ENCODE data around the gene LARGE1. TPM values are rescaled to one million over a fixed set of nuclear protein-coding genes. Genes with fewer than 3 reads are reported as not detected.

The LARGE1 gene
- total RNA-seq, 1 experiment from 2014 or later: 1.5 TPM

DNA sequence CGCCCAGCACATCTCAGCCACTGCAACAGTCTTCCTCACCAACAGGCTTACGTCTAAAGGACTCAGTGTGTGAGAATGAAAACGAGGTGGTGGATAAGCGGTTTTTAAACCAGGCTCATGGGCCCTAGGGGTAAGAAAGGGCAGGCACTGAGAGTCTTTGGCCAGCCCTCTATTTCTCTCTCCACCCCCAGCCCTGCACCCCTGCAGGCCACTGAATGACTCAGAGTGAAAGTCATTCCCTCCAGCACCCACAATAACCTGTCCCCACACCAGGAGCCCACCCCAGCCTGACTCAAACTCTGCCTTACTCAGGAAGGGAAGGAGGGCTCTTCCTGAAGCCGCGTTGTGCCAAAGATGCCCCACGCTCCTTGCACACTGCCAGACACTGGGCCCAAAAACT, 72.0 kb downstream of the LARGE1 start:
- no peaks in the 10 kb centered on the region for H4K20me1 ChIP-seq (ENCODE audit: insufficient read depth)
- ATAC-seq (no peak), DNase-seq (ENCODE audit: low read depth, low spot score) (no peak)
- no peaks in the 10 kb centered on the region for H3K27me3 ChIP-seq (ENCODE audit: insufficient read depth, low read length)
- no peak overlapping the region for H3K27ac ChIP-seq (ENCODE audit: low read depth, low read length)
- TF ChIP-seq EGR1 (IDR thresholded peaks at IDR 0.05; ENCODE audit: low read depth): no peak
- no peak for TF ChIP-seq SIN3A (IDR thresholded peaks at IDR 0.05; ENCODE audit: low read depth)
- no peak for TF ChIP-seq REST (IDR thresholded peaks at IDR 0.05; ENCODE audit: low read depth)
- TF ChIP-seq, protein P1, sequence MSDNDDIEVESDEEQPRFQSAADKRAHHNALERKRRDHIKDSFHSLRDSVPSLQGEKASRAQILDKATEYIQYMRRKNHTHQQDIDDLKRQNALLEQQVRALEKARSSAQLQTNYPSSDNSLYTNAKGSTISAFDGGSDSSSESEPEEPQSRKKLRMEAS (IDR thresholded peaks at IDR 0.05): no peak
- TF ChIP-seq POLR2A (IDR thresholded peaks at IDR 0.05; ENCODE audit: borderline replicate concordance, extremely low read depth, insufficient read depth, insufficient read length): no peak
- TF ChIP-seq CEBPB (IDR thresholded peaks at IDR 0.05; ENCODE audit: low read depth): no peak
- no peaks in the 10 kb centered on the region for H3K36me3 ChIP-seq (ENCODE audit: control insufficient read depth in 1 of 2, insufficient read depth in 2 of 2, low read length in 2 of 2)
- intact Hi-C loops (cut with micrococcal nuclease): no loop called here
- no peak overlapping the region for H3K4me2 ChIP-seq (ENCODE audit: low read length)
- no peaks in the 10 kb centered on the region for H3K9me2 ChIP-seq (ENCODE audit: insufficient read depth)
- ChIA-PET POLR2A (no interaction called here), CTCF (no interaction called here), RAD21 (ENCODE audit: low non-redundant PET in 1 of 2, low total read pairs in 2 of 2, uncharacterized antibody in 2 of 2, unreplicated experiment in 2 of 2) (no interaction called here)
- no TSS peak for BruUV-seq (replicated peaks)
- H3K9me3 ChIP-seq (ENCODE audit: control insufficient read depth in 1 of 2, insufficient read depth in 1 of 2, low read depth in 1 of 2, low read length in 2 of 2): peaks cover 10 to 15% of the 10 kb centered on the region in 2 experiments; a peak in 3 of 4 replicates
- no peaks in the 10 kb centered on the region for H3K4me1 ChIP-seq (ENCODE audit: control insufficient read depth in 1 of 2, insufficient read depth in 2 of 2, low read length in 2 of 2)
- no peak overlapping the region for H3K9ac ChIP-seq (ENCODE audit: low read length)
- H3K79me2 ChIP-seq (ENCODE audit: insufficient read depth, low read length): no peaks in the 10 kb centered on the region
- H2AFZ ChIP-seq (ENCODE audit: low read depth, low read length, poor library complexity, severe bottlenecking): no peak overlapping the region
- H3K4me3 ChIP-seq (replicated peaks in 1 of 2; ENCODE audit: low read depth in 1 of 2, low read length in 2 of 2): no peak overlapping the region

GRCh38 chr22:33844273-33844672, 76.0 kb downstream of the LARGE1 start:
- ChIA-PET CTCF (no interaction called here), RAD21 (ENCODE audit: low non-redundant PET in 1 of 2, low total read pairs in 2 of 2, uncharacterized antibody in 2 of 2, unreplicated experiment in 2 of 2) (no interaction called here), POLR2A (no interaction called here)
- BruUV-seq (replicated peaks): no TSS peak
- no peaks in the 10 kb centered on the region for H3K36me3 ChIP-seq (ENCODE audit: control insufficient read depth in 1 of 2, insufficient read depth in 2 of 2, low read length in 2 of 2)
- no peak overlapping the region for H3K27ac ChIP-seq (ENCODE audit: low read depth, low read length)
- no peaks in the 10 kb centered on the region for H3K79me2 ChIP-seq (ENCODE audit: insufficient read depth, low read length)
- no peak overlapping the region for H3K9ac ChIP-seq (ENCODE audit: low read length)
- no peaks in the 10 kb centered on the region for H3K27me3 ChIP-seq (ENCODE audit: insufficient read depth, low read length)
- no peak overlapping the region for H3K4me3 ChIP-seq (replicated peaks in 1 of 2; ENCODE audit: low read depth in 1 of 2, low read length in 2 of 2)
- H3K4me1 ChIP-seq (ENCODE audit: control insufficient read depth in 1 of 2, insufficient read depth in 2 of 2, low read length in 2 of 2): no peaks in the 10 kb centered on the region
- H2AFZ ChIP-seq (ENCODE audit: low read depth, low read length, poor library complexity, severe bottlenecking): no peak overlapping the region
- DNase-seq (ENCODE audit: low read depth, low spot score) (no peak), ATAC-seq (no peak)
- TF ChIP-seq FOSL1 (IDR thresholded peaks at IDR 0.05; ENCODE audit: low read depth) (no peak), SRF (IDR thresholded peaks at IDR 0.05; ENCODE audit: low read depth) (no peak), ZFX (IDR thresholded peaks at IDR 0.05) (no peak)
- no peaks in the 10 kb centered on the region for H3K9me2 ChIP-seq (ENCODE audit: insufficient read depth)
- intact Hi-C loops (cut with micrococcal nuclease): no loop called here
- no peak overlapping the region for H3K4me2 ChIP-seq (ENCODE audit: low read length)
- H3K9me3 ChIP-seq (ENCODE audit: control insufficient read depth in 1 of 2, insufficient read depth in 1 of 2, low read depth in 1 of 2, low read length in 2 of 2): peaks cover 5 to 27% of the 10 kb centered on the region in 2 experiments; a peak in 3 of 4 replicates
- no peaks in the 10 kb centered on the region for H4K20me1 ChIP-seq (ENCODE audit: insufficient read depth)
